NCI-H2081 (cell line): ENCODE measurements around the gene HIVEP2.

ENCODE experiments used
- DNase-seq, 2 experiments: peaks; one replicate each; lab custom pipeline; 2025; lab: John Stamatoyannopoulos, UW

HIVEP2 gene

DNA sequence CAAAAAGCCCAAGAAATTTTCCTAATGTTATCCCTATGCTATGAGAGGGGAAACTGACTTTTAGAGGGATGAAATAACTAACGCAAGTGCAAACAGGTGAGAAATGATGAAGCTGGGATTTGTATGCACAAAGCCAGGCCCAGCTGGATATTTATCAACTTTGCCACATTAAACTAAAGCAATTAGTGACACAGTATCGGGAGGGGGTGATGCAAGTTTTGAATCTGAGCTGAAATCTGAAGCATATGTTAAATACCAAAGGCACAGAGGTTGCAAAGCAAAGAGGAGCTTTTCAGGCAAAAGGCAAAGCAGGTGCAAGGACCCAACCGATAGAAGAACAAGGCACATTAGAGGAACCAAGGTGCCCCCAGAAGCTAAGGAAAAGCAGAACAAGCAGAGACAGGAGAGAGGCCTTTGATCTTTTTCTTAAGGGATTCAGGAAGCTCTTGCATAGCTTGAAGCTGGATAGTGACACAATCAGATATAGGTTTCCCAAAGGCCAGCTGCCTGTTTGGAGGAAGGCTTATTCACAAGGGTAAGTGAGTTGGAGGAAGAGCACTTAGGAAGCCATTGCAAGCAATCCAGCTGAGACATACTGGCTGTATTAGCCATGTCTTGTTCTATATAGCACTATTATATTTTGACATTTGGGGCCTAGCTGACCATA is 207.5 kb downstream of the HIVEP2 start:
- DNase-seq = no peak

DNA sequence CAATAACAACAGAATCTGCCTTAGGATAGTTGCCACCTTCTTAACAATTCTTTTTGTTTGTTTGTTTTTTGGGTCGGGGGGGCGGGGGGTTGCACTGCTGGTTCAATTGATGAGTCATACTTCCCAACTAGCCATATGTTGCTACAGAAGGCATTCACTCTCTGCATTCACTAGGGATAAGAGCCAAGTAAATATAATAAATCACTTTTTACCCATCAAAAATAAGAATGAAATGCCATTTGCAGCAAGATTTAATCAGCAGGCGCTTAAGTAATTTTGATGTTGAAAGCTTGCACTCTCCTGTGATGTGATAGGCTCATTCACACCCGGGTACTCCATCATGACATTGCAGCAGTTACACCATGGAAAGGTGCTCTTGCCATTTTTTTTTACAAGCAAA is 209.8 kb downstream of the HIVEP2 start:
- peak in 1 of 2 experiments; percentile 39 for DNase-seq

DNA sequence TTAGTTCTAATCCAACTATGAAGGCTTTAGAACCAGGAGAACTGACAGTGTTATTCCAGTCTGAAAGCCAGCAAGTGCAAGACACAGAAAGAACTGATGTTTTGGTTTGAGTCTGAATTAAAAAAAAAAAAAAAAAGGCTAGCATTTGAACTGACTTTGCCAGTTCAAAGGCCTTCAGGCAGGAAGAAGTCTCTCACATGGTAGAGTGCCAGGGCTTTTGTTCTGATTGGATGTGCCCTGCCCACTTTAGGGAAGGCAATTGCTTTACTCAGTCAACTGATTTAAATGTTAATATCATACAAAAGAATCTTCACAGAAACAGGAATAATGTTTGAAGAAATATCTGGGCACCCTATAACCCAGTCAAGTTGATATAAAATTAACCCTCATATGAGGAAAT is 212.2 kb downstream of the HIVEP2 start:
- DNase-seq = no peak

DNA sequence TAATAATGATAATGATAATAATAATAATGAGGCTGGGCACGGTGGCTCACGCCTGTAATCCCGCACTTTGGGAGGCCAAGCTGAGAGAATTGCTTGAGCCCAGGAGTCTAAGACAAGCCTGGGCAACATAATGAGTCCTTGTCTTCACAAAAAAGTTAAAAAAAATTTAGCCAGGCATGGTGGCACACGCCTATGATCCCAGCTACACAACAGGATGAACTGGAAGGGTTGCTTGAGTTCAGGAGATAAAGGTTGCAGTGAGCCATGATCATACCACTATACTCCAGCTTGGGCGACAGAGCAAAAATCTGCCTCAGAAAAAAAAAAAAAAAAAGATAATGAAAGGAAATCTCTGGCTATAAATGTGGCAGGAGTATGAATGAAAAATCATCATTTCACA is 213.4 kb downstream of the HIVEP2 start:
- DNase-seq = no peak

DNA sequence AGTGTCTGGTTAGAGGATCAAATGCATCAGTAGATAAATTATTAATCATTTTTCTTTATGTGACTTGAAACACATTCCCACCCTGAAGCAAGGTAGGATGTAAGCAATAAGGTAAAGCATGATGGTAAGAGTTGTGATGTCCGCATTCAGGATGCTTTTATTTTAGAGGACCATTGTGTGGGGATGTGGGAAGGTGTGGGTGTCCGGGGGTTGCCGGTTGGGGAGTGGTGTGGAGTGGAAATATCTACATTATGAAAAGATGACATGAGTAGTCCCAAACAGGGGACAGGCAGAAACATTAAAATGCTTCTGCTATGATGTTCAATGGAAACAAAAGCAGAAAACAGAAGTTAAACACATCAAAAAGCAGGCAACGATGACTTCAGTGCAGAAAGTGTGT is 215.4 kb downstream of the HIVEP2 start:
- DNase-seq = no peak

DNA sequence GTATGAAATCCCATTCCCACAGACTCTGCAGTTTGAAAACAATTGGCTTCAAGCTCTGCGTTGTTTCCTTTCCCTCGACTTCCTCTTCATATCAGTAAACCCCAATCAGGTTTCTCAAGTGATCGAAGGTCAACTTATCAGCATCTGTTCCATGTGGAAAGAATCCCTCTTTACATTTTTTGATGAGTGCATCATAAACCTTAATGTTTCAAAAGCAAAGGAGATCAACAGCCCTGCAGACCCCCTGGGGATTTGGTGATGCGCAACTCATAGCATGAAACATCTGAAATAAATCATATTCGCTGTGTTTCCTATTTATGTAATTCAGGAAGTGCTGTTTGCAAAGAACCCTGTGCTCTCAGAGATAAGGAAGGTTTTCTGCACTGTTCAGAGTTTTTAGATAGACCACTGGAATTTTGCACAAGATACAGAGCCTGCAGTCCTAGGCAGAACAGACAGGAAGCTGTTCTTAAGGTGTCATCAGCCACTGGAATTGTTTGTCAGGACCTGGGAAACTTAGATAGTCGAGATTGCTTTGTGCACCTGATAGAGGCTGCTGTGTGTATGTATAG is 216.0 kb downstream of the HIVEP2 start:
- DNase-seq = no peak

DNA sequence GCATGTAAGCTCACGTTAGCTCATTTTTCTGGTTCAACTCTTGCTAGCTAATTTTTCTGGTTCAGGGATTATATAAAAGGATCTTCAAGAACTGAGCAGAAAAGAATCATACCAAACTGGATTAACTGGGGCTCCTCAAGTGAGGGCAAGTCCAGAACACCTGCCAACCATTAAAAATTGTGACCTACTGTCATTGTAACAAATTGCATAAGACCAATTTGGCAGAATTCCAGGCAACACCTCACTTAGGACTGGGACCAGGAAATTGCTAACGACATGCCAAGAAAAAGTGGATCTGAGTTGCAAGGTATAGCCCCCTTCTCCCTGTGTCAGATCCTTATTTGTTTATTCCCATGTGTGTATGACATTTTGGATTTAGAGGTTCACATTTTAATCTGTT is 216.6 kb downstream of the HIVEP2 start:
- DNase-seq = peak; percentile 13 to 57

DNA sequence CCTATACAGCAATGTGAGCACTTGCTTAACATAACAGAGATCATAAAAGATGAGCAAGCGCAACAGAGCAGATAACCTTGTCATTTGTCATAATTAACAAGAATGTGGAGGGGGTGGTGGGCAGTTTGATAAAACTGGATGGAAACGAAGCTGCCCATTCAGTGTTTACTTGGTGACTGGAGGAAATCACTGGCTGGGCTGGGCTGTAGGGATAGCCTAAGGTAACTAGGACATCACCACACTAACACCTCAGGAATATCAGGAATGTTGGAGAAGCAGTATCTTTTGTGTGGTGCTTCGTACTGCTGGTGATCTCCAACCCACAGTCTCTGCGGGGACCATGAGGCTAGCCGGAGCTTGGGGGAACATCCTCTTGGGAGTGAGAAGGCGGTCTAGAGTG is 218.4 kb downstream of the HIVEP2 start:
- DNase-seq = no peak

DNA sequence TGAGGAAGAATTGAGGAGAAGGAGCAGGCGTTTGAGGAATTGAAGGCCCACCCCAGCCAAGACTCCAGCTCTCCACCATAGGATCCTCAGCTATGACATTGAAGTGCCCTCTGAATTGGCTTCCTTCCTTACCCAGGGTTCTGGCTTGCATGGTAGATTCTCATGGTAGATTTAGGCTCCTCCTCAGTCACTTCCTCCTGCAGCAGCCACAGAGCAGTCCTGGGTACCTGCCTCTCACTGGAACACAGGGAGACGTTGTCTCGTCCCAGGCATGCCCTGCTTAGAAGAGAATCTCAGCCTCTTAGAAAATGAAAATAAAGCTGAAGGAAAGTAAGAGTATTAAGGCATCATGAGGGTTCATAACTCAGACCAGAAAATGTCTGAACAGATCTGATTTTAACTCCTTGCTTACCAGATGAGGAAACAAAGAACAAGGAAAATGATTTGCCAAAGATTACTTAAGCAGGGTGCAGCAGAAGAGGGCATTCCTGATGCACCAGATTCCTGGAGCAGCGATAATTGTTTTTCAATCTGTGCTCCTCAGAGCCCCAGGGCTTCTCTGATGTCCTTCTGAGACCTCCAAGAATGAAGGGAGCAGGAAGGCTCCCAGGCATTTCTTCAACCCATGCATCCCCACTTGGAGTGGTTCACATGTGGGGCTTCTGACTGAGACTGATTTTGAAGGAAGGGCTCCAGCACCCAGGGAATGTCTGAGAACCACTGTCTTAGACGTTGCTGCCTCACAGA is 219.8 kb downstream of the HIVEP2 start:
- no peak for DNase-seq

DNA sequence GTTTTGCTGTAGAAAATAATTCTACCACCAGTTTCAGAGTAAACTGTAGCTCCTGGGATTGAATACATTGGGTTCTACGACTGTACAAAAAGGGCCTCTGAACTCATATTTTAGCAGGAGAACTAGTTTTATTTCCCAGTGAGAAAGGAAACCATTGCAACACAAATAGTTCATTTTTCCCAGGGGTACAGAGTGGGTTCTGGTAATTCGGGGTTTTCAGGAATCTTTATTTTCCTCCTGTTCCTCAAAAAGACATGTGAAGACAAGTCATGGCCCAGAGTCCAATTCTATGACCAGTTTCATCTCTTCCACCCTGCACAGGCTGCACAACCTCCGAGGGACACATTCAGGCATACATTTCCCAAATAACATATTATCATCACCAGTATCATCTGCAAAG is 222.1 kb downstream of the HIVEP2 start:
- no peak for DNase-seq

DNA sequence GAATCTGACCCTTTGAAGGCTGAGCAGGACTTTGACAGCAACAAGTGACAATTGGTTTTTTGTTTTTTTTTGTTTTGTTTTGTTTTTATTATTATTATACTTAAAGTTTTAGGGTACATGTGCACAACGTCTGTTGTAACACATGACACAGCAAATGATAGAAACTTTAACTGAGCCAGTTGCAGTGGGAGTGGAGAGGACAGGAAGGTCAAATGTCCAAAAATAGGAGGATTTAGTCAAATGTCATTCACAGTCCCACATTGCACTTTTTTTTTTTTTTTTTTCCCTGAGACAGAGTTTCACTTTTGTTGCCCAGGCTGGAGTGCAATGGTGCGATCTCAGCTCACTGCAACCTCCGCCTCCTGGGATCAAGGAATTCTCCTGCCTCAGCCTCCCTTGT is 223.0 kb downstream of the HIVEP2 start:
- no peak for DNase-seq

DNA sequence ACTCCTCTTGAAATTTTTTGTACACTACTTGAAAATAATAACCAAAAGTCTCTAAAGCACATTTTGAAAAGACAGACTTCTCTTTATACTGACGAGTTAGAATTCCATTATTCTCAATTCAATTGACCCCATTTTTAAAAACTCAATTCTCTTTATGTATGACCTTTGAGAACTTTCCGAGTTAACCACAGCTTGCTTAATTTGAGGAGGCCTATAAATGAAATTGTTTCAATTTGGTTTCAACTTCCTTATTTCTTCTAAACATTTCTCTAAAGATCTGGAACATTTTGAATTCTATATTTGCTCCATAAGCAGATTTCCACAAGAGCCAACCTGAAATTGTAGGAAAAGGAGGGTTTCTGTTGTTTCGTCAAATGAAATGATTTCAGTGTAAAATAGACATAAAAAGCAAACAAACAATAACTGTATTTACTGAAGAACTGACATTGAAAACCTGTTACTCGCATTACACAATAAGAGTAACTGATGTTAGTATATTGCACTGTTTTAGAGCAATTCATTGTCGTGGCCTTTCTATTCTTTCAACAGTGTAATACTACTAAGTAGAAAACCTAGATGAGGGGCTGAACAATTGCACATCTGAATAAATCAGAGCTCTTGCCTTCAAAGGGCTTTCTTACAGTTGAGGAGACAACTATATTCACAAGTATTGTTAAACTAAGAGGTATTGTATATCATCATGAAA is 223.6 kb downstream of the HIVEP2 start:
- DNase-seq = no peak

DNA sequence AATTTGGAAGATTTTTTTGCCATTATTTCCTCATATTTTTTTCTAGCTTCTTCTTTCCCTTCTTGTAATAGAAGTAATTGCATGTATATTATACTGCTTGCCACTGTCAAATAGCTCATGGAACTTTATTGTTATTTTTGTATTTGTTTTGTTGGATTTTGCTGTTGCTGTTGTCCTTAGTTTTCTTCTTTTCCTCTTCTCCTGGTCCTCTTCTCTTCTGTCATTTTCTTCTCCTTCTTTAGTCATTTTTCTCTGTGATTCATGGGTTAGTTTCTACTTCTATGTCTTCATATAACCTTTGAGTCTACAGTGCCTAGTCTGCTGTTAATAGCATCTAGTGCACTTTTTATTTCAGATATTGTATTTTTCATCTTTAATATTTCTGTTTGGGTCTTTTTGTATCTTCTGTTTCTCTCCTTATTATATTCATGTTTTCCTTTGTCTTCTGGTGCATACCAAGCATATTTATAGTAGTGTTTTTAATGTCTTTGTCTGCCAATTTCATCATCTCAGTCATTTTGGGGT is 226.2 kb downstream of the HIVEP2 start:
- no peak for DNase-seq

DNA sequence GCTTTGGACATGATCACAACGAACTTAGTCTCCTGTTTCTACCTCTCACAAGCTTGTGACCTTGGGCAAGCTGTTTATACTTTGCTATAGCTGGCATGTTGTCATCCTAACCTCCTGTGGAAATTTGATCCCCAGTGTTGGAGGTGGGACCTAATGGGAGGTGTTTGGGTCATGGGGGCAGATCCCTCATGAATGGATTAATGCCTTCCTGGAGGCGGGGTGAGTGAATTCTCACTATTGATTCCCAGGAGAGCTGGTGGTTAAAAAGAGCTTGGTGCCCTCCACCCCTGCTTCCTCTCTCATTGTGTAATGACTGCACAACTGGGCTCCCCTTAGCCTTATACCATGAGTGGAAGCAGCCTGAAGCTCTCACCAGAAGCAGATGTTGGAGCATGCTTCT is 228.9 kb downstream of the HIVEP2 start:
- no peak for DNase-seq

DNA sequence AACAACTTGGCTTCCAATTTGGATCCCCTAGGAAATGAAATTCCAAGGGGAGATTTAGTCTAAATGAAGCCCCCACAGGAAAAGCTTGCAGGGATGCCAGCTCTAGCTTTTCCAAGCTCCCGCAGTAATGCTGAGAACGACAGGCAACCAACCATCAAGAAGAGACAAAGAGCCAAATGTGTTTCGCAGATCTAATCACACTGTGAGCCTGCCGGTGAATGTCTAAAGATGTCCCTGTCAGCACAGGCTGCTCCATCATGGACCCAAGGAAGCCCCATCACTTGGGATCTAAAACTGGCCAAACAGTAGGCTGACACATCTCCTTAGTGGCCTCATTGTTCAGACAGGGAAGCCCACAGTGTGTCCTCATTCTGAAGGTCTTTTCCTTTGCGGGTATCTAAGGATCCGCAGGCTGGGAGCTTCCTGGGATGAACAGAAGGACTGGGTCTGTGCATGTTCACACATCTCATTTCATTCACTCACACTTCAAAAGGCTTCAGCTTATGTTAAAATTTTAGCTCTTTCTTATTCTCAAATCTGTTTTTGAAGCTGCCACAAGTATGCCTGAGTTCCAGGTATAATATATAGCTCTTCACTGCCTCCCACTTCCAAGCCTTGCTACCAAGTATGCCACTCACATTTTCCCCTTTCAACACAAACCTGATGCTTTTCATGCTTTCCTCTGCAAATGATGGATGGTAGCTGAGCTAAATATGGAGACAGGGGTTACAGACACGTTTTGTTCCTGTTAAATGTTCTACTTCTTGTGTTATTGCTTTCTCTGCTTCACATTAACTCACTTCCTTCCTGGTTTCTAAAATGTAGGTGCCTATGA is 229.8 kb downstream of the HIVEP2 start:
- DNase-seq = no peak

DNA sequence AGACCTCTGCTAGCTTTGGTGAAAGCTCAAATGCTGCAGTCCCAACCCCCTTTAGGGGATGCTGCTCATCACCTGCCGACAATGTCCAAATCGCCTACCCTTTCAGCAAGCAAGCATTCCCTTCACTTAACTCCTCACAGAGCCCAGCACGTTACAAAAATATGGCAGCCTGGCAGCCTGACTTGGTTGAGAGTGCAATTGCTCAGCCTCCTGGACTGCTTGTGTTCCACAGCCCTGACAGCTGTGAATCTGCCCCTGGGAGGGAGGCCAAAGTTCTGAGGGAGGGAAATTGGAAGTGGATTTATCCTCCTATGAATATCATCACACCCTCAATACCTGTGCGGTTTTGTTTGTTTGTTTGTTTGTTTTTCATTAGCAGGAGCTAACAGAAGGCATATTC is 231.0 kb downstream of the HIVEP2 start:
- DNase-seq = no peak

DNA sequence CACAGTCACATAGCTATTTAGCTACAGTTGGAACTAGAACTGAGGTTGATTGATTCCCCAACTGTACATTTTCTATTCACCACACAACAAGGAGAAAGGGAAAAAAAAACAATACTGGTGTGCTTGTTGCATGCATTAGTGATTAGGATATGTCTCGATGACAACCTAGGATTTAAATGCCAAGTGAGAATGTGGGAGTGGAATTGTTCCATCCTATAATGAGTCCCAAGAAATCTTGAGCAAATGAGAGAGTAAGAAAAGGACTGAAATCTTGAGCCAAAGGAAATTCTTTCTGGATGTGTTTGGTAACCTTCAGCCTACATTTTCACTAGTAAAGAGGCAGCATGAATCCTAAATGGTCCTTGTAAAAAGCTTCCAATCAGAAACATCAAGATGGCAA is 232.7 kb downstream of the HIVEP2 start:
- DNase-seq = no peak

DNA sequence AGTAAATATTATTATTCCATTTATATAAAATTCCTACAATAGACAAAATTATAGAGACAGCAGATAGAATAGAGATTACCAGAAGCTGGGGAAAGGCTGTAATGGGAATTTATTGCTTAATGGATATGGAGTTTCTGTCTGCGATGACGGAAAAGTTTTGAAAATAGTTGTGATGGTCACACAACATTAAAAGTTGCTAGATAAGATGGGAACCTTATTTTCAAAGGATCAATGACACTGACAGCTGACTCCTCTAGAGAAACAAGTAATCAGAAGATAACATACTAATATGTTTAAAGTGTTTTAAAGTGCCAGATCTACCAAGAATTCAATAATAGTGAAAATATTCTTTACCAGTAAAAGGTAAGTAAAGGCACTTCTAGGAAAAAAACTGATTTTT is 236.3 kb downstream of the HIVEP2 start:
- no peak for DNase-seq

DNA sequence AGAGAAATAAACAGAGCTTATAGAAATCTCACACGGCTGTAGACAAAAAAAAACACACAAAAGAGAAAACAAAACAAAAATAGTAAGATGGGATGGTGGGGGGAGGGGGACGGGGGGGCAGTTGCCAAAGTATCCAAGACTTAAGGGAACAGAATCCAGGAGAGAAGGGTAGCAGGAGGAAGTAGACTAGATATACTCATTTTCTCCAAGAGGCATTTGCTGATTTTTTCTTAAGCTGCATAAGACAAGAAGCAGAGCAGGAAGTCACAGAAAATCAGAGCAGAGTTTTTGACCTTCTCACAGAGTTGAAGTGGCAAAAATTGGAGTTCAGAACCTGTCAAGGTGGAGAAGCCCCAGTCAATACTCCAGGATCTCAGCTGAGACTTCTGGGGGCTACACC is 237.7 kb downstream of the HIVEP2 start:
- no peak for DNase-seq

DNA sequence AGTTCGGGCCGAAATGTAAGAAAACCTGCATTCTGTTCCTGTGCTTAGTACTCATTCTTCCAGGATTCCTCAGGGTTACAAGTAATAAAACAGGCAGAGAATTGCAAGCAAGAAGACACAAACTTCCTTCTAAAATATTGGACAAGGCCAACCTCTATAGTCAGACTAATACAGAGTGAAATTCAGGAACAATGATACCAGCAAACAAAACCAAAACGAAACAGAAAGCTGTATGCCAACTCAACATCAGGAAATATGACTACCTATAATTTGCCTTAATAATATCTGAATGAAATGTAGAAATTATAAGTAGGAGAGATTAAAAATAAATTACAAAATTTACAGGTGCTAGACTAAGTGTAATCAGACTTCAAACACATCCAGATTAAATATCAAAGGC is 238.8 kb downstream of the HIVEP2 start:
- no peak for DNase-seq

DNA sequence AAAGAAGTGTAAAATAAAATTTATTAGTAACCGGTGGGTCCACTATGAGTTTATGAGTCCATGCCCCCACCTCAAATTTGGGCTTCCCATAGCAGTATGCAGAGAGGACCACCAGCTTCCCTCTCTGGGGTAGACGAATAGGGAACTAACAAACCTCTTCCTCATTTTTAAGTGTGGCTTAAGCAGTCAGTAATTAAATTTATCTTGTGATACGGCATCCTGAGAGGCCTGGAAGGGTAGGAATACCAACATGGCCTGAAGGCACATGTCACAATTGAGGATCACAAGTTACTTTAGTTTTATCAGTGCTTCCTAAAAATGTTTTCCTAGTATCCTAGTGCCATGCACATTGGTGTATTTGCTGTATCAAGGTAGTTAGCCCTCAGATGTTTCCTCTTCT is 239.9 kb downstream of the HIVEP2 start:
- DNase-seq = no peak
